HCEC 1CT (cell line): Measurements from ENCODE around the gene NRG2.

ENCODE experiments used
- DNase-seq: peaks from one replicate; pipeline ENCODE4 v3.0.0-alpha.2; 2017

The NRG2 gene

GRCh38 chr5:139852696-139853095 is 190.4 kb downstream of the NRG2 start:
- no peak for DNase-seq

DNA sequence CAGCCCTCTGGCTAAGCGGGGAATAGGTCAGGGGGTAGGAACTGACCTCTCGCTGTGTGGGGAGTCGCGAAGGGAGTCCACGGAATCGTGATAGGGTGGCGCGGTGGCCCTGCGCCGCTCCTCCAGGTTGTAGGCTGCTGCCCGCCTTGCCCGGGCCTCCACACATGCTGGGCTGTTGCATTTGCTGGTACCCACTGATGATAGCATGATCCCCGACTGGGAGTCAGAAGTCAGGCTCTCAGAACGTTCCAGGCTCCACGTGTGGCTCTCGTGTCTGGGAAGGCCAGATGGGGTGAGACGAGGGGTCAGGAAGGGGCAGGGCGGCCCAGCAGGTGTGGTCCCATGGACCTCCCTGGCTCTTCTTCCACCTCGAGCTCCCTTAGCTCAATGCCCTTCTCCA is 191.5 kb downstream of the NRG2 start:
- no peak for DNase-seq

DNA sequence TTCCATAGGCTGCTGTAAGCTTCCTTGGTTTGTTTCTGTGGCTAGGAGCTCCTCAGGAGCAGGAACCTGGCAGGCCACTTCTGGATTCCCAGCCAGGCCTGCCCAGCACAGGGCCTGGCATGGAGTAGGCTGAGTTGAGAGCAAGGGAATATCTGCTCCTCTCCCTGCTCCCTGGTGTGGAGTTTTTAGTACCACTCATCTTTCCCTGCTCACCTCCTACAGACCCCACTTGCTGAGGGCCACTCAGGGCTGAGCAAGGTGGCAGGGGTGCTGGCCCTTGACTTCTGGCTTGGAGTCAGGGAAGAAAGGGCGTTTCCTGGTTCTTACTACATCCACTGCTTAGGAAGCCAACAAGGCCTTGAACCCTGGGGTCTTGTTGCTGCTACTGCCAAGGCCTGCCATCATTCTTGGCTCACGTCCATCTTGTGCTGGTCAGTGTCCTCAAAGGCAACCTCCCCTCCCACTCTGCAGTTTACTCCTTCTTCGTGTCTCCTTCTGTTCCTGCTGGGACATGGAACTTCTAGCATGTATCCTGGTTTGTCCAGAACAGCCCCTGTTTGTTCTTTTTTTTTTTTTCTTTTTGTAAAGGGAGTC is 192.6 kb downstream of the NRG2 start:
- no peak for DNase-seq

GRCh38 chr5:139849942-139850341 is 193.2 kb downstream of the NRG2 start:
- DNase-seq: no peak

- no peak for DNase-seq
These were observed 193.6 kb downstream of the NRG2 start for GRCh38 chr5:139849501-139849900.

DNA sequence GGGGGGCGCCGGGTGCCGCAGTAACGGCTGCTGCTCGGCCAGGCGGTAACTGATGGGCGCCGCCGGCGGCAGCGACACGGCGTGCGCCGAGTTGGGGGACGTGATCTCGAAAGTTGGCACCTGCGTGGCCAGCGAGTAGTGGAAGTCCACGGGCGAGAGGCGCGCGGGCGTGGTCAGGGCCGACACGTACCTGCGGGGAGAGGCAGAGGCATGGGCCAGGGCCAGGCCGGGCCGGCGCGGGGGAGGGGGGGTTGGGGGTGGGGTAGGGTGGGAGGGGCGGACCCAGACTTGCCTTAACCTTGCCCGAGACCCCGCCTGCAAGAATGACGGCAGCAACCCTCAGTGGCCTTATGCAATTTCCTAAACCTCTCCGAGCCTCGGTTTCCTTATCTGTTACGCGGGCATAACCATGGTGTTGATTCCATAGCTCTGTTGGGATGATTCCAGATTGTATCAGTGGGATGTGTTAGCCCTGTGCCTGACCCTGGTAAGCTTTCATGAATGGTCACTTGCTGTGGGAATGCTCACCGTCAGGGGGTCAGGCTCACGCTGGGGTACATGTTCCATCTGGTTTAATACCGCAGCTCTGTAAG is 194.5 kb downstream of the NRG2 start:
- DNase-seq: no peak

DNA sequence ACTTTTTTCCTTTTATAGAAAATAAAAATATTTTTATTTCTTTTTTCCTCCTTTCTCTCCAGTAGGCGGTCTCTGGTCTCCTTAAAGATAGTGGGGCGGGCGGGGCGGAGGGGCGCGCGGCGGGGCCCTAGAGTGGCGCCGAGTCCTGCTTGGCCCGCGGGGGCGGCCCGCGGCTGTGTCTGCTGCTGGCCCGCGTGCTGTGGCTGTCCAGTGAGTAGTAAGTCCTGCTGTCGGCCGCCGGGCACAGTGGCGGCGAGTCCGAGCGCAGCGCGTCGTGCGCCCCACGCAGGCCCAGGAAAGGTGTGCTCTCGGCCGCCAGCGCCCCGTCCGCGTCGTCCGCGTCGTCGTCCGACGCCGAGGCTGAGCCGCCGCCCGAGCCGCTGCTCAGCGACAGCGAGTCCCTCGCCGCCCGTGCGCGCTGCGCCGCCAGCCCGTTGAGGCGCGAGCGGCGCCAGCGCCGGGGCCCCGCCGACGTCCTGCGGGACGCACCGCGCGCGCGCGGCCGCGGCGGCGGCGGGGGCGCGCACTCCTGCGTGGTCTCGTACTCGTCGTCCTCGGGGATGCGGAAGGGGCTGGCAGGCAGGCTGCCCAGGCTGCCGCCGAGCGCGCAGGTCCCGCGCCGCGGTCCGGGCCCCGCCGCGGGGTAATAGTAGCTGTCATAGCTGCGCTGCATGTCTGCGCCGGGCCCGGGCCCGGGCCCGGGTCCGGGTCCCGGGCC is 195.2 kb downstream of the NRG2 start:
- no peak for DNase-seq

DNA sequence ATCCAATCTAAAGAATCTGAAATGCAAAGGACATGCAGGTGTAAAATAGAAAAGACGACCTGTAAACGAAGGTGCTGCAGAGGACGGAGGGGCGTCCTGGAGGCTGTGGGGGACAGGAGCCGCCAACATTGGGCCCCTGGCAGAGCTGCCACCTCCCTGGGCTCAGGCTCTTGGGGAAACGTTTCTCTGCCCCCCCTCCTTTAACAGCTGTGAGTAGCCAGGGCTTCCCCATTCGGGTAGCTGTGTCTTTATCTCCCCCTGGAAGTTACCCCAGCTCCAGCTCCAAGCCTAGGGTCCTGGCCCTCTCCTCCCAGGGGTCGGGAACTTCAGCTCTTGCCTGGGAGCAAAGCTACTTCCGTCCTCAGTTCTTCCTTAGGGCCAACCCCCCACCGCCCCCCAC is 196.0 kb downstream of the NRG2 start:
- no peak for DNase-seq

DNA sequence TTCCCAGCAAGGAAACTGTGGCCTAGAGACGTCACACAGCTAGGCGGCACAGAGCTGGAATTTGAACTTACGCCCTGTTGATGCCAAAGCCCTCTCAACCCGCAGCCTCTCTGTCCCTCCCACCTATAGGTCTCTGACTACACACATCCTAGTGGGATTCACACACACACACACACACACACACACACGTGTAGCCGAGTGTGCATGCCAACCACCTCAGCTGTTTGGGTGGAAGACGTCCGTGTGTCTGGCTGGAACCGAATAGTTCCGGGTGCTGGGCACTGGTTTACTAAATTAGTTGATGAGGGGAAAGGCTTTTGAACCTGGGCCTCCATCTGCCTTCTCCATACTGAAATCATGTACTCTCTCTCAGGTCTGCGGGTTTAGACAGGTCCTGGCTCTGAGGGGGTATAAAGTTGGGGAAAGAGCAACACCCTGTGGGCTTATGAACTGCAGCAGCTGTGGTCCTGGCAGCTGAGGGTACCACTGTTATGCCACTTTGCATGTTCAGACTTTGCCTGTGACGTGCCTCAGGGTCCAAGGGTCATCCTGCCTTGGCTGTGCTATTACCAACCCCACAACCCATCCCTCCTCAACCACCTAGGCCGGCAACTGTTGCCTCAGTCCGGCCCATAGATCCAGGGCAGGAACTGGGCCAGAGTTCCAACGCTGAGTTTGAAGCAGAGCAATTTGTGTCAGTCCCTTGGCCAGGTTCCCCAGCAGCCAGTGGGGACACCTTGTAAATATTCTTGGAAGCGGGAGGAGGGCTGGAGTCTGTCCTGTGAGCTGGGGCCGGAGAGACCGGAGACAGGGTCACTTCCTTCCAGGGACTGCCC is 197.0 kb downstream of the NRG2 start:
- no peak for DNase-seq

DNA sequence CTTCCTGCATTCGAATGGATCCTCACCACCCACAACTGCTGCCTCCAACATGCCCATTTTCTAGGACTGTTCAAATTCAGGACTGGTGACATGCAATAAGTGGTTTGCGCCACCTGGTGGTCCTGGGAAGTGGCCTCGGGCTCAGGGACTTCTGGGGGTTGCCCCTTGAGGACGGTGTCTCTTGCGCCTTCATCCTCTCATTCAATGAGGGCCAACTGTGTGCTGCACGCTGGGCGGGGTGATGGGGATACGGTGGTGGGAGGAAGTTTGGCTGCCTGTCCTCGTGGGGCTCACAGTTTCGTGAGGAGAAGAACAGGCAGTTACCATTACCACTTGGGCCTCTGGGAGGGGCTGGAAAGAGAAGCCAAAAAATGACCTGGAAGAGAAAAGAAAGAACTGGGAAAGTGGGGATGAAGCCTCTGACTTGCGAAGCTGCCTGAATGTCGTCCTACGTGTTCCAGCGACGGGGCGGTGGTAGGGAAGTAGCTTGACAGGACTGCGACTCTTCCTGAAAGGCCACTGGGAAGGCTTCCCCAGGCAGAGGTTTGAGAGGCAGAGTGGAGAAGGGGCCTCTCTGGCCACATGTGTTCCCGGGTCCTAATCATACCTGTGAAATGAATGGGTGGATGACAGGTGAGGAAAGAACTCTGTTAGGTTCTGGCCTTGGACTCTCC is 198.5 kb downstream of the NRG2 start:
- peak; percentile 55 for DNase-seq

- no peak for DNase-seq
These were observed 199.1 kb downstream of the NRG2 start for GRCh38 chr5:139843991-139844390.

DNA sequence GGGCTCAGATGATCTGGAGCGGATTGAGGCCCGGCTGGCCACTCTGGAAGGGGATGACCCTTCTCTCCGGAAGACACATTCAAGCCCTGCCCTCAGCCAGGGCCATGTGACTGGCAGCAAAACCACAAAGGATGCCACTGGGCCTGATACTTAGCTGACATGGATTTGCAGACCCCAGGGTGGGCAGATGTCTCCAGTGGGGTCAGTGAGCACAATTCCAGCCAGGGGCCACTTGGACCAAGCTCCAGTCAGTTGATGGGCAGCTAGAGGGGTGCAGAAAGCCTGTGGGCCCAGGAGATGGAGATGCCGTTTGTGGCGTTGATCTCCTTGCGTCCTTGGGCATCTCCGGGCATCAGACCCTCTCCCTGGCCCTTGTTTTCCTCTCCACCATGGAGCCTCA is 200.8 kb downstream of the NRG2 start:
- DNase-seq: no peak

DNA sequence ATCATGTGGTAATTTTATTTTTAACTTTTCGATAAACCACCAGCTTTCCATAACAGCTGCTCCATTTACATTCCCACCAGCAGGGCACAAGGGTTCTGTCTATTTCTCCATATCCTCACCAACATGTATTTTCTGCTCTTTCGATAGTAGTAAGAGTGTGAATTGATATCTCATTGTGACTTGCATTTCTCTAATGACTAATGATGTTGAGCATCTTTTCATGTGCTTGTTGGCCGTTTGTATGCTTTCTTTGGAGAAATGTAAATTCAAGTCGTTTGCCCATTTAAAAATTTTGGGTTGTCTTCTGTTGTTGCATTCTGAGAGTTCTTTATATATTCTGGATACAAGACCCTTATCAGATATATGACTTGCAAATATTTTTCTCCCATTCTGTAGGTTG is 201.6 kb downstream of the NRG2 start:
- DNase-seq: no peak

- DNase-seq: no peak
These were observed 203.2 kb downstream of the NRG2 start for GRCh38 chr5:139839918-139840317.

GRCh38 chr5:139839232-139839815 is 203.8 kb downstream of the NRG2 start:
- DNase-seq: no peak

DNA sequence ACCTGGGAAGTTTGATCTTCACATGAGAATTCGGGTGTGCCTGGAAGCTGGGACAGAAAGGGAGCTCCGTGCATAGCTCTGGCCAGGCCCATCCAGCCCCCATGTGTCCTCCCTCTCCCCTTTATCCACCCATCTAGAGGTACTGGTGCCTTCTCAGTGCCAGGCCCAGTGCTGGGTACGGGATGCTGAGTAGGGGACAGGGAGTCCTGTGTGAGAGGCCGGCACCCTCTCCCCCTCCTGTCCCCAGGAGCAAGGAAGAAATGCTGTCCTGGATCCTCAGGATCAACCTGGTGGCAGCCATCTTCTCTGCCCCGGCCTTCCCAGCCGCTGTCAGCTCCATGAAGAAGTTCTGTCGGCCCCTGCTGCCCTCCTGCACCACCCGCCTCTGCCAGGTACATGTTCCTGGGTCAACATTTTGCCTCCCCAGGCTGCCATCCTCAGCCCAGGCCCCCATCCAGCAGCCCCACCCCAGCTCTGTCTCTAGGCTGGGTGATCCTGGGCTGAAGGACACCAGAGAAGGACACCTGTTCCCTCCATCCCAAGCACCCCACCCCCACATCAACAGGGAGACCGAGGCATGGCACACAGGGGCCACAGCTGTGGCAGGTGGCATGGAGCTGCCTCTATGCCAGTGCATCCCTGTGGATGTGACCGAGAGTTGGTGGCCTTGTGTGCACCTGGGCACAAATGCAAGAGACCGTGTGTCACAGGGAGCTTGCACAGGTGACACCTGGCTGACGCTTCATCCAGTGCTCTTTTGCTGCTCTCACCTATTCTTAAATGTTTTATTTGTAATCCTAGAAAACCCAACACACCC is 204.5 kb downstream of the NRG2 start:
- DNase-seq: no peak

DNA sequence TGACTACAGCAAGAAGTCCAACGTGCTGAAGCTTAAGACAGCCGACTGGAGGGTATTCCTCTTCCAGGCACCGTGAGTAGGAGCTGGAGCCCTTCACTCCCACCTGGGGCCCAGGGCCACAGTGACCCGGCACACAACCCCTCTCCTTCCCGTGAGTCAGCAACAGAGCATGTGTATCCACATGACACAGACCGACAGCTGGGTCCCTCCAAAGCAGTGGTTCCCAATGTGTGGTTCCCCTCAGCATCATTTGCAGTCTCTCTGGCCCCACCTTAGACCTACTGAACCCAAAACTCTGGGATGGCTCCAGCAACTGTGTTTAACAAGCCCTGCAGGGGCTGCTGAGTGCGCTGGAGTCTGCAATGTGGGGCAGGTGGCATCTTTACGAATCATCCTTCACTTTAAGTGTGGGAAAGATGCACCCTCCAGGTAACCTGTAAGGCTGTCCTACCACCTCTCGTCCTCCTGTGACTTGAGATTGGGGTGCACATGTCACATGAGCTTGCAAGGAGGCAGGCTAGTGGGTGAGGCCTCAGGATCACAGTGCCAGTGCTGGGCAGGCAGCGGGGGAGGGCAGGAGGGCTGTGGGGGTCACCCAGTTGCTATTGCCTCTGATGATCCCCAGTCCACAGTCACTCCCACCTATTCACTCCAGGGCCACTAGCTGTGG is 205.3 kb downstream of the NRG2 start:
- DNase-seq: no peak

- no peak for DNase-seq
These were observed 206.5 kb downstream of the NRG2 start for GRCh38 chr5:139836469-139837208.

DNA sequence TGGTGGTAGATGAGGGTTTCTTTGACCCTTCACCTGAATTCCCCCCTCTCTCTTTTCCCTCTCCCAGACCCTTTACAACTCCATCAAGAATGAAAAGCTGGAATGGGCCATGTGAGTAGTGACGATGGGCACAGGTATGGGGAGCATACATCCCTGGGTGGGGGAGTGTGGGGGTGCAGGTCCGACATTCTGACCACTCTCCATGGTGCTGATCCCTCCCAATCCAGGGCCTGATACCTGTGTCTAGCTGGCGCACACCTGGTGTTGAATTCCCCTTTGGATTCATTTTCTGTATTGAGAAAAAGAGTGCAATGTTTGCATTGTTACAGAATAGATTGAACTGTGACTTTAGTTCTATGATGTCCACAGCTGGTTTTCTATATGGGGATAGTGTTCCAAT is 207.4 kb downstream of the NRG2 start:
- no peak for DNase-seq

GRCh38 chr5:139833525-139833924 is 209.6 kb downstream of the NRG2 start:
- no peak for DNase-seq
